HG02970 (cell line): Measurements from ENCODE around the gene DCANP1.

Source experiments
- ATAC-seq: cut with Tn5 transposase; IDR thresholded peaks from one replicate; pipeline ENCODE4 v1.9.1; 2021; ENCODE audit warnings: mild to moderate bottlenecking, moderate library complexity, moderate number of reproducible peaks; ENCODE audit not compliant: unreplicated experiment, low FRiP score

Gene DCANP1

GRCh38 chr5:135481387-135481786 is 34.2 kb upstream of the DCANP1 start:
- no peak for ATAC-seq

GRCh38 chr5:135480511-135480910 is 33.4 kb upstream of the DCANP1 start:
- ATAC-seq: no peak

- ATAC-seq: no peak
These were observed 31.8 kb upstream of the DCANP1 start for GRCh38 chr5:135478938-135479337.

- ATAC-seq: no peak
These were observed 30.5 kb upstream of the DCANP1 start for GRCh38 chr5:135477613-135478066.

GRCh38 chr5:135476615-135477581 is 29.8 kb upstream of the DCANP1 start:
- ATAC-seq: no peak

GRCh38 chr5:135473956-135474670 is 27.0 kb upstream of the DCANP1 start:
- no peak for ATAC-seq

GRCh38 chr5:135472141-135472540 is 25.0 kb upstream of the DCANP1 start:
- ATAC-seq: no peak

- no peak for ATAC-seq
These were observed 24.6 kb upstream of the DCANP1 start for GRCh38 chr5:135471726-135472125.

GRCh38 chr5:135469911-135470310 is 22.8 kb upstream of the DCANP1 start:
- no peak for ATAC-seq

GRCh38 chr5:135468541-135468940 is 21.4 kb upstream of the DCANP1 start:
- ATAC-seq: no peak

GRCh38 chr5:135467871-135468485 is 20.8 kb upstream of the DCANP1 start:
- no peak for ATAC-seq

- no peak for ATAC-seq
These were observed 20.0 kb upstream of the DCANP1 start for GRCh38 chr5:135467051-135467625.

GRCh38 chr5:135466178-135467050 is 19.3 kb upstream of the DCANP1 start:
- no peak for ATAC-seq

- ATAC-seq: no peak
These were observed 18.4 kb upstream of the DCANP1 start for GRCh38 chr5:135465391-135466122.

- no peak for ATAC-seq
These were observed 15.2 kb upstream of the DCANP1 start for GRCh38 chr5:135462304-135462703.

- ATAC-seq: no peak
These were observed 14.5 kb upstream of the DCANP1 start for GRCh38 chr5:135461481-135462151.

GRCh38 chr5:135460246-135461033 is 13.3 kb upstream of the DCANP1 start:
- no peak for ATAC-seq

GRCh38 chr5:135458921-135459331 is 11.8 kb upstream of the DCANP1 start:
- ATAC-seq: no peak
